Measurements from ENCODE around the gene GALNT1.

The GALNT1 gene

GRCh38 chr18:35721431-35722081 lies 140.0 kb downstream of the GALNT1 start:
- Histone ChIP-seq H3K27me3 (ENCODE audit: control insufficient read depth, insufficient read depth, low read length) (no peaks in the 10 kb centered on the region), H3K79me2 (no peaks in the 10 kb centered on the region), H3K36me3 (ENCODE audit: control insufficient read depth, insufficient read depth, low read length) (no peaks in the 10 kb centered on the region), H3K4me2 (ENCODE audit: low read length) (no peak overlapping the region), H3K4me1 (no peaks in the 10 kb centered on the region), H3K9me3 (ENCODE audit: control insufficient read depth, low read length) (no peaks in the 10 kb centered on the region), H2AFZ (no peak overlapping the region), H3K27ac (no peak overlapping the region), H3K4me3 (ENCODE audit: low read depth, low read length) (no peak overlapping the region), H3K9ac (no peak overlapping the region)
- TF ChIP-seq CTCF (IDR thresholded peaks at IDR 0.05) = no peak

- no peaks in the 10 kb centered on the region for H3K27me3 ChIP-seq (ENCODE audit: control insufficient read depth, insufficient read depth, low read length)
- no peak for TF ChIP-seq CTCF (IDR thresholded peaks at IDR 0.05)
- no peak overlapping the region for H2AFZ ChIP-seq
- H3K9me3 ChIP-seq (ENCODE audit: control insufficient read depth, low read length) = no peaks in the 10 kb centered on the region
- H3K4me3 ChIP-seq (ENCODE audit: low read depth, low read length) = no peak overlapping the region
- H3K9ac ChIP-seq = no peak overlapping the region
- H3K4me1 ChIP-seq = no peaks in the 10 kb centered on the region
- no peaks in the 10 kb centered on the region for H3K36me3 ChIP-seq (ENCODE audit: control insufficient read depth, insufficient read depth, low read length)
- no peak overlapping the region for H3K4me2 ChIP-seq (ENCODE audit: low read length)
- H3K27ac ChIP-seq = no peak overlapping the region
- no peaks in the 10 kb centered on the region for H3K79me2 ChIP-seq
Measured at GRCh38 chr18:35728676-35729075, 147.1 kb downstream of the GALNT1 start.

- H3K79me2 ChIP-seq = no peaks in the 10 kb centered on the region
- H3K9me3 ChIP-seq (ENCODE audit: control insufficient read depth, low read length) = no peaks in the 10 kb centered on the region
- no peaks in the 10 kb centered on the region for H3K27me3 ChIP-seq (ENCODE audit: control insufficient read depth, insufficient read depth, low read length)
- H3K9ac ChIP-seq = no peak overlapping the region
- no peak overlapping the region for H2AFZ ChIP-seq
- no peaks in the 10 kb centered on the region for H3K36me3 ChIP-seq (ENCODE audit: control insufficient read depth, insufficient read depth, low read length)
- H3K4me1 ChIP-seq = no peaks in the 10 kb centered on the region
- H3K27ac ChIP-seq = no peak overlapping the region
- H3K4me3 ChIP-seq (ENCODE audit: low read depth, low read length) = no peak overlapping the region
- no peak overlapping the region for H3K4me2 ChIP-seq (ENCODE audit: low read length)
- TF ChIP-seq CTCF (IDR thresholded peaks at IDR 0.05) = no peak
Measured at GRCh38 chr18:35729991-35730668, 148.6 kb downstream of the GALNT1 start.

- Histone ChIP-seq H3K27ac (no peak overlapping the region), H3K4me2 (ENCODE audit: low read length) (no peak overlapping the region), H2AFZ (no peak overlapping the region), H3K9ac (no peak overlapping the region), H3K9me3 (ENCODE audit: control insufficient read depth, low read length) (no peaks in the 10 kb centered on the region), H3K4me1 (no peaks in the 10 kb centered on the region), H3K36me3 (ENCODE audit: control insufficient read depth, insufficient read depth, low read length) (no peaks in the 10 kb centered on the region), H3K4me3 (ENCODE audit: low read depth, low read length) (no peak overlapping the region), H3K79me2 (no peaks in the 10 kb centered on the region), H3K27me3 (ENCODE audit: control insufficient read depth, insufficient read depth, low read length) (no peaks in the 10 kb centered on the region)
- TF ChIP-seq CTCF (IDR thresholded peaks at IDR 0.05) = no peak
Measured at GRCh38 chr18:35730691-35731370, 149.3 kb downstream of the GALNT1 start.

Data from parathyroid adenoma (tissue), 2 donors.